ENCODE results near the gene SURF1.

DNA sequence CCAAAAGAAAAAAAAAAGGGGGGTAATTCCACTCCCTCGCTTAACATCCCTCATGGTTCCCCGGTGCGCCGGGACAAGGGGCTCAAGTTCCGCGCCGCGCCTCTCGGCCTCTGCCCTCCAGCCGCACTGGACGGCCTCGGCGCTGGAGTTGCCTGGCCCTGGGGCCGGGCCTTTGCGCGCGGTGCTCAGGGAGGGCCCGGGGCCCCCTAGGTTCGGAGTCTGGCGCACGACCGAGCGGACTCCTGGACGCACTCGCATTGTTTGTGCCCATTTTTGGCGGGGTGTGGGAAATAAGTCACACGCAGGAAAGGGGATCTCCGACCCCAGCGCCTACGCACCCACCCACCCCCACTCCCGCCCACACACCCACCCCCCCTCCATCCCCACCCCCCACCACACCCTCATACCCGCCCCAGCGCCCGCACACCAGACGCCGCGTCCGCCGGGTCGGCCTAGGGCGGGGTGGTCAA, 8.7 kb downstream of the SURF1 start:
- no peak for TF ChIP-seq CTCF (IDR thresholded peaks at IDR 0.05)
- no peak for TF ChIP-seq POLR2A (IDR thresholded peaks at IDR 0.05)
